ENCODE results near the gene PLXNA2. TPM values are rescaled to one million over a fixed set of nuclear protein-coding genes. Genes with fewer than 3 reads are reported as not detected.

The PLXNA2 gene
- total RNA-seq, 1 experiment from 2014 or later = 3.3 TPM

DNA sequence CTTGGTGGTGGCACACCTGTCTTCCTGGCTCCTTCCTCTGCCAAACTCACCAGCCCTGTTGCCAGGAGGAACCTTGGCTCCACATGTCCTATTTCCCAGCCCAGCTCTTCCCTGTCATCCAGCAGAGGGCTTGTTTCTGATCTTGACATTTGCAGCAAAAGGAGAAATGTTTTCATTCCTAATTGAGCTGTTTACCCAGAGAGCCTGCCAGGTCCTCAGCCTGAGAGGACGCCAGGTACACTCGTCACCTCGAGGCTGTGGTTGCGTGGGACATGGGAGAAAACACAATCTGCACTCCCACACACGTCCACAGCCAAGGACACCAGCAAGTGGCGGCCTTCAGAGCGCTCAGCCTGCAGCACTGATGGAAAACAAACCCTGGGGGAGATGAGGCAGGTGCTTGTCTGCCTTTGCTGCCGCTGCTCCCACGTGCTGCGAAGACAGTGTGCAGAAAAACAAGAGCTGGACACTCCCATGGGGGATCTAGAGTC is 200.4 kb downstream of the PLXNA2 start:
- DNase-seq (ENCODE audit: low read depth) = no peak

DNA sequence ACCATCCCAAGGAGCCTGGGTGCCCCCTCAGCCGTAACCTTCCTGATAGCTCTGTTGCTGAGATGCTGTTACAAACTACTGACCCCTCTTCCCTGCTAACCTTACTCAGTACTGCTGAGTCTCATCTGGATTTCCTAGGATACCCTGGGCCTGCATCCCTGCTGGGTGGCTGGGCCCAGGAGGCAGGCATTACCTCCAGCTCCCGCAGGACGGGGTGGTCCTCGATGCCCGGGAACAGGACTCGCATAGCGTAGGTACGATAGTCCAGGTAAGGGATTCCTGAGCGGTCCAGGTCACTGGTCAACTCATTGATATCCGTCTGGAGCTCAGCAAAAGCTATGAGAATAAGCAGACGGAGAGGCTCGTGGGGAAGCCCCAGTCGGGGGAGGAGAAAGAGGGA is 201.3 kb downstream of the PLXNA2 start:
- DNase-seq (ENCODE audit: low read depth) = no peak

GRCh38 chr1:208042041-208042615 is 202.1 kb downstream of the PLXNA2 start:
- DNase-seq (ENCODE audit: low read depth) = no peak

GRCh38 chr1:208041505-208041904 is 202.7 kb downstream of the PLXNA2 start:
- DNase-seq (ENCODE audit: low read depth) = no peak

- no peak for DNase-seq (ENCODE audit: low read depth)
Observed at GRCh38 chr1:208040821-208041297, 203.3 kb downstream of the PLXNA2 start.

DNA sequence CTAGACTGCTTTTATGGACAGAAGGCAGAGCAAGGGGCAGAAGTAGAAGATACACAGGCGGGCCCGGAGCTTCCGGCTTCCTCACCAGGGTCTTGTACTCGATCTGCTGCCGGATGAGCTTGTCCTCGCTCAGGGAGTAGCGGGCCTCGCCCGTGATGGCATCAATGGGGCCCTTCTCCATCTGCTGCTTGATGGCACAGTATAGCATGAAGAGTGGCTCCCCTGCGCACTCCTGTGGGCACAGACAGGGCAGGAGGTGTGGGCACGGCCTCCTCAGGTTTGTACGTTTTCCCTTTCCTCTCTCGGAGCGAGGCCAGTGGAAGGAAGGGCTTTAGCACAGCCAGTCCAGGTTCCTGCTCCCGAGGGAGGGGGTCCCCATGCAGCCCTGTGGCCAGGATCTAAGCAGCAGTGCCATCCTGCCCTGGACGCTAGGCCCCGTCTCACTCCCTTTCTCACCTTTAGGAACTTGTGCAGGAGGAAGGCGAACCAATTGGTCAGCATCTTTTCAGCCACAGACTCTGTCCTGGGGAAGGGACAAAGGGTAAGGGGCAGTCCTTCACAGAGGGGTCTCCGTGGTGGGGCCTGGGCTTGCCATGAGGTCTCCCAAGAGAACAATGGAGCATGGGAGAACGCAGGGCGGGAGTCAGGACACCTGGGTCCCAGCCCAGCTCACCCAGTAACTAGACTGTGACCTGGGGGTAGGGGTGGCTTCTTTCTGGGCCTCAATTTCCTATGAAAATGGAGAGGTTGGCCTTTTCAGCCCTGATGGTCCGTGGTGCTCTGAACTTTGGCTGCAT is 204.4 kb downstream of the PLXNA2 start:
- no peak for DNase-seq (ENCODE audit: low read depth)

- DNase-seq (ENCODE audit: low read depth) = no peak
Observed at GRCh38 chr1:208038303-208038702, 205.9 kb downstream of the PLXNA2 start.

DNA sequence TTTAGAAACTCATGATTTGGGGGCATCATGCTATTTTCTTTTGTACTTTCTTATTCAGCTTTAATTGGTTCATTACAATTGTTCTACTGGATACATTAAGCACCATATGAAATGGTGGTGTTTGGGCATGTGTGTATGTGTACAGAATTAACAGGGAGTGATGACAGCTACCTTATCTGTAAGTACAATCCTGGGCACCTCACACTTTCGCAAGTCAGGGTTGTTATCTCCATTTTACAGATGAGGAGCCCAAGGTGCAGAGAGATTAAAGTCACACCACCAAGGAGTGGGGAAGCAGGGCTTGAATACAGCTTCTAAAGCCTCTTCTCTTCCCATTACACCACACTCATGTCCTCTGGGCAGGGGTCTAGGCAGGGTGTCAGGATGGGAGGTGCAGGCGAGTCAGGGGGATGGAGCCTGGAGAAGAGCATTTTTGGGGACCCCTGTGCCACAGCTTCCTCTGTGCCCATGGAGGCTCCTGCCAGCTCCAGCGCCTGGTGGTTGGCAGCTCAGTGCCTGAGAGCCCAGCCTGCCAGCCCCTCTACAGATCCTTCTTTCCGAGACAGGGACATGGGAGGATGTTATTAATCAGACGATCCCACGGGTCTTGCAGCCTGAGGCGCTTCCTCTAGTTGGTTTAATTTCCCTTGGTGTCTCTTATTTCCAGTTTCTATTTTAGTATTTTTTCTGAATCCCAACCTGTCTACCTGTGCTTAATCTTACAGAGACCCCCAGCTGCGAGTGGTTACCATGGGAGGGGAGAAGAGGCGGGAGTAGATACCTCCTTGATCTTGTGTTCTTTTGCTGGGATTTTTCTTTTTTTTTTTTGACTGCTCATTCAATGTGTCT is 207.0 kb downstream of the PLXNA2 start:
- no peak for DNase-seq (ENCODE audit: low read depth)

DNA sequence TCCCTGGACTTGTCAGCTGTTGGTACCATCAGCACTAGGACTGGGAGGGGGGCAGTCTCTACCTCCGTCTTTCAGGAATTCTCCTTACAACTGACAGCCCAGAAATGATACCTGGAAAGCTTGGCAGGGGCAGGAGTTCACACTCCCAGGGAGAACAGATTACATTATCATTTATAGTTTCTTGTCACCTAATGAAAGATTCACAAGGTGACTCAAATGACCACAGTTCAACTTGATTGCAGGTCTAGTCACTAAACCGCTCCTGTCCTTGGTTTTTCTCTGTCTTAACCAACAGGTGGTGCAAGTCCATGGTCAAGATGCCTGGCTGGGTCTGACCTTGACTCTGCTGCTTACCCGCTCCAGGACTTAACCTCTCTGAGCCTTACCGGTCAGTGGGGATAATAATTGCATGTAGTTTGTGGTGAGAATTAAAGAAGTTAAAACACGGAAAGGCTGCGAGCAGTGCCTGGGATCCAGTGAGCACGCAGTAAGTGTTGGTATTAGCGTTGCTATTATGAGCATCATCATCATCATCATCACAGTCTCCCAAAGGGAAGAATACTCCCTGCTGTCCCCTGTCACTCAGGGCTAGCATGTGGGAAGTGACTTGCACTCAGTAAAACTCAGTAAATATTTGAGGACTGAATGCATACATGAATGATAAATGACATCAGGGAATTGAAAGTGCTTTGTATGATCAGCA is 207.9 kb downstream of the PLXNA2 start:
- no peak for DNase-seq (ENCODE audit: low read depth)

DNA sequence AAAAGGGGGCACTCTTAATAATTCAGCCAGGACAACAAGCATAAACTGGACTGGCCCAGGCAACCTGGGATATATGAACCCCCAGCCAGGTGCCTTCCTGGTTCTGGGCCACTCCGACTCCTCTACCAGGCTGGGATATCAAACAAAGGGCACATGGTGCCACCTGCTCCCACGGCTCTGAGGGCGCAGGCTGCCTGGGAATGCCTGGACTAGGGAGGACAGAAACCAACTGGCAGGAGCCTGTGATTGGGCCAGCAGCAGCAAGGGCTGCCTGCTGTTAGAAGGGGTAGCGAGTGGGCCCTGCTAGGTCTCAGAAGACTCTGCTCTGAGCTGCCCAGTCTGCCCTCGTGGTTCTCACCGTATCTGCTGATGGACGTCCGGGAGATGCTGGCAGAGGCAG is 210.0 kb downstream of the PLXNA2 start:
- DNase-seq (ENCODE audit: low read depth) = no peak

DNA sequence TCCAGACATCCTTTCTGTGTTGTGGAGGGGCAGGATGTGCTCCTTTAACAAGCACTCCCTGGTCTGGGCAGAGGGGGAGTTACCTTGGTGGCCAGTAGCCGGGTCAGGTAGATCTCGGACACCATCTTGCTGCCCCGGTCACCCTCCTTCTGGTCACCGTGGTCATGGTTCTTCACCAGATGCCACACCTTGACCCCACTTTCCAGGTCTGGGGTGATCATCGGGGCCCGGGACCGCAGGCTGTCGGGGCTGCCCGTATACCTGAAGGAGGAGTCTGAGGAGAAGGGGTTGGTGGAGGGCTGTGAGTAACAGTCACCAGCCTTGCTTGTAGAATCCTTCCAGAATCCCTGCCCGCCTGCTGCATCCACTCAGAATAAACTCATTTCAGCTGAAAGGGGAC is 210.9 kb downstream of the PLXNA2 start:
- DNase-seq (ENCODE audit: low read depth) = no peak

GRCh38 chr1:208031932-208032320 is 212.3 kb downstream of the PLXNA2 start:
- no peak for DNase-seq (ENCODE audit: low read depth)

GRCh38 chr1:208031316-208031931 is 212.8 kb downstream of the PLXNA2 start:
- no peak for DNase-seq (ENCODE audit: low read depth)

- DNase-seq (ENCODE audit: low read depth) = no peak
Observed at GRCh38 chr1:208030288-208031091, 213.7 kb downstream of the PLXNA2 start.

DNA sequence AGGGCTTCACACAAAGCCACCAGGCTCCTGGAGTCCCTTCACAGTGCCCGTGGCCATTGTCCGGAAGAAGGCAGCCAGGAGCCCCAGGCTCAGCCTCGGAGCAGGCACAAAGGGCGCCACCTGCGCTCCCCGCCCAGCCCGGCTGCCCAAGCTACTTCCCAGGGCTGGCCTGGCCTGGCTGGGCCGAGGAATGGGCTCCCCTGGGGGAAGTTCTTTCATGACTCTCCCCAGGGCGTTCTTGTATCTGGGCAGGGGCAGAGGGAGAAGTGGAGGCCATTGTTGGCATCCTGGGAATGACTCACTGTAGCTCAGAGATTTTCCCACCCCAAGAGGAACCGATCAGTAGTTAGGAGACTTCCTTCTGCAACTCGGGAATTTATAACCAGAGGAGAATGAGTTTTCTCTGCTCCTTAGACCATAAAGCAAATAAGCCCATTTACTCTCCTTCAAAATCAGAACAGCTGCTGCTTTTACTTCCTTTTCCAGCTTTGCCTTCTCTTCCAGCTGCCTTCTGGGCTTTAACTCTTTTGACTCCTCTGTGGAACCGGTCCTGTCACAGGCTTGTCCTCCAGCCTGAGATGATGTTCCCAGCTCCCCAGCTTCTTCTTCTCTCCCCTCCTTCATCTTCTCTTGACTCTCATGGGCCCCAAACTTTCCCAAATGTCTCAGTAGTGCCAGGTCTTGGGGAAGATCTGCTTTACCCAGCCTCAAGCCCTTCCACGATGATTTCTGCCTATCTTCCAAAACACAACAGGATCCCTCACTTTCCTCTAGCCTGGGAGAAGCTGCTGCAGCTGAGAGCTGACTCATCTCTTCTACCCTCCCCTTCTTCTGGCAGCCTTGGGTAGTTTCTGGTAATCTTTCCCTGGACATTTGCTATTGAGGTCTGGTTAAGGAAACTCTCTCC is 214.6 kb downstream of the PLXNA2 start:
- DNase-seq (ENCODE audit: low read depth) = peak; percentile 51

DNA sequence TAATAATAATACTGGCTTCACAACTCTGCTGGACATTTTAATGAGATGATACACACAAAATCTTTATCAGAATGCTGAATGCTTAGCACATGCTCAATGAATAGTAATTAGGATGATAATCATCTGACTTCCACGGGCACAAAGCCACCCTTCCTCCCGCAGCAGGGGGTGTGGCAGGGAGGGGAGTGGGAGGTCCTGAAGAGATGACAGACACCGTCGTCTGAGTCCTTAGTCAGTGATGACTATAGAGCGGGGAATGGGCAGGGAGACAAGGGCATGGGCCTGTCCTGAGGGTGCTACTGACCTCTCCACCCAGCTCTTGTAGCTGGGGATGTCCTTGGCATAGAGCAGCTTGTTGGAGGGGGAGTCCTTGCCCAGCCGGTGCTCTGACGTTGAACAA is 215.7 kb downstream of the PLXNA2 start:
- DNase-seq (ENCODE audit: low read depth) = no peak

DNA sequence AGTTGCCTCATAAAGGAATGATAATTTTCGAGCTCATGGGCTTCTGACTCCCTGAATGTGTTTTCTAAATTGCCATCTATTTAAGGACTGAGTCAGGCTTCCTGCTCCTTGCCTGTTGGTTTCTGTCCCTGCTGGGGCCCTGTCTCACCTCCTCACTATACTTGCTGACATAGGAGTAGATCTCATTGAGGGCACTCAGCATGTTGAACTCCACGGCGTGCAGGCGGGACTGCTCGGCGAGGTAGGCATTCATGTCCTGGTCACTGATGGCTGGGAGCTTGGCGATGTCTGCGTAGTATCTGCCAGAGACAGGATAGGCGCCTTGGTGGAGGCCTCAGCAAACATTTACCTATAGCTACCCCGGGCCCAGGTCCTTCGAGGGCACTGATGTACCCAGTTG is 216.3 kb downstream of the PLXNA2 start:
- DNase-seq (ENCODE audit: low read depth) = no peak

- no peak for DNase-seq (ENCODE audit: low read depth)
Observed at GRCh38 chr1:208026880-208027438, 217.2 kb downstream of the PLXNA2 start.

- DNase-seq (ENCODE audit: low read depth) = no peak
Observed at GRCh38 chr1:208025031-208025430, 219.2 kb downstream of the PLXNA2 start.

Data from Daoy (cell line).